BJ (cell line): ENCODE results near the gene GDI1. TPM values are rescaled to one million over a fixed set of nuclear protein-coding genes. Genes with fewer than 3 reads are reported as not detected.

Source experiments
- CTCF ChIA-PET: fragments of 350-600 bp; formaldehyde crosslinking; extraction: SDS; loops from one replicate; lab custom pipeline; 2021; ENCODE audit warnings: antibody characterized with exemption, inconsistent platforms; lab: Yijun Ruan, JAX
- POLR2A ChIA-PET: fragments of 300-600 bp; sonication (Branson Sonifier 250); formaldehyde crosslinking; extraction: SDS; loops from one replicate; lab custom pipeline; 2021; ENCODE audit warnings: antibody characterized with exemption; lab: Charles Lee
- DNase-seq: peaks from one replicate; pipeline ENCODE4 v3.0.0-alpha.2; 2011; ENCODE audit warnings: low read depth
- H3K27me3 ChIP-seq: 2 replicates; pipeline ENCODE4 v1.6.0; 2011; ENCODE audit warnings: low read length; ENCODE audit not compliant: control insufficient read depth, insufficient read depth
- H3K36me3 ChIP-seq: 2 replicates; pipeline ENCODE4 v1.5.1; 2011; ENCODE audit warnings: low read length; ENCODE audit not compliant: control insufficient read depth, insufficient read depth
- H3K4me3 ChIP-seq: 2 replicates; pipeline ENCODE4 v1.5.1; 2011; ENCODE audit warnings: low read depth, mild to moderate bottlenecking, control low read depth, low read length
- polyA plus RNA-seq: library from polyadenylated mRNA; depleted of rRNA; stranded (reverse); fragments of >200 nt; gene quantifications from 2 replicates; pipeline ENCODE4 v1.2.3, GENCODE V29; 2011
- TF ChIP-seq, protein P1 (sequence below): IDR thresholded peaks from 2 replicates; pipeline ENCODE4 v1.5.1; 2011; ENCODE audit warnings: low read depth, mild to moderate bottlenecking, control low read depth, inconsistent platforms, low read length, moderate library complexity; ENCODE audit not compliant: insufficient read depth

Gene GDI1
- polyA plus RNA-seq, 1 experiment = 216 TPM

GRCh38 chrX:154413142-154413541 lies 23.8 kb upstream of the GDI1 start:
- TF ChIP-seq, protein P1, sequence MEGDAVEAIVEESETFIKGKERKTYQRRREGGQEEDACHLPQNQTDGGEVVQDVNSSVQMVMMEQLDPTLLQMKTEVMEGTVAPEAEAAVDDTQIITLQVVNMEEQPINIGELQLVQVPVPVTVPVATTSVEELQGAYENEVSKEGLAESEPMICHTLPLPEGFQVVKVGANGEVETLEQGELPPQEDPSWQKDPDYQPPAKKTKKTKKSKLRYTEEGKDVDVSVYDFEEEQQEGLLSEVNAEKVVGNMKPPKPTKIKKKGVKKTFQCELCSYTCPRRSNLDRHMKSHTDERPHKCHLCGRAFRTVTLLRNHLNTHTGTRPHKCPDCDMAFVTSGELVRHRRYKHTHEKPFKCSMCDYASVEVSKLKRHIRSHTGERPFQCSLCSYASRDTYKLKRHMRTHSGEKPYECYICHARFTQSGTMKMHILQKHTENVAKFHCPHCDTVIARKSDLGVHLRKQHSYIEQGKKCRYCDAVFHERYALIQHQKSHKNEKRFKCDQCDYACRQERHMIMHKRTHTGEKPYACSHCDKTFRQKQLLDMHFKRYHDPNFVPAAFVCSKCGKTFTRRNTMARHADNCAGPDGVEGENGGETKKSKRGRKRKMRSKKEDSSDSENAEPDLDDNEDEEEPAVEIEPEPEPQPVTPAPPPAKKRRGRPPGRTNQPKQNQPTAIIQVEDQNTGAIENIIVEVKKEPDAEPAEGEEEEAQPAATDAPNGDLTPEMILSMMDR = no peak
- Histone ChIP-seq H3K27me3 (no peaks in the 10 kb centered on the region), H3K36me3 (no peaks in the 10 kb centered on the region; the same call in 1 of the 2 replicates), H3K4me3 (no peak overlapping the region)
- DNase-seq = no peak
- POLR2A ChIA-PET = no interaction called here
- CTCF ChIA-PET = no interaction called here

- Histone ChIP-seq H3K27me3 (no peaks in the 10 kb centered on the region), H3K4me3 (no peak overlapping the region), H3K36me3 (no peaks in the 10 kb centered on the region; the same call in 1 of the 2 replicates)
- TF ChIP-seq, protein P1 = no peak
- no peak for DNase-seq
- ChIA-PET CTCF (no interaction called here), POLR2A (no interaction called here)
Observed at GRCh38 chrX:154417157-154417556, 19.8 kb upstream of the GDI1 start.

GRCh38 chrX:154419189-154419588 lies 17.8 kb upstream of the GDI1 start:
- H3K36me3 ChIP-seq = no peaks in the 10 kb centered on the region; the same call in 1 of the 2 replicates
- ChIA-PET CTCF (no interaction called here), POLR2A (no interaction called here)
- TF ChIP-seq, protein P1 = no peak
- DNase-seq = no peak
- no peak overlapping the region for H3K4me3 ChIP-seq
- H3K27me3 ChIP-seq = no peaks in the 10 kb centered on the region

GRCh38 chrX:154419688-154420401 lies 17.1 kb upstream of the GDI1 start:
- CTCF ChIA-PET = no interaction called here
- TF ChIP-seq, protein P1 = no peak
- H3K36me3 ChIP-seq = no peaks in the 10 kb centered on the region; the same call in 1 of the 2 replicates
- no peaks in the 10 kb centered on the region for H3K27me3 ChIP-seq
- H3K4me3 ChIP-seq = no peak overlapping the region
- POLR2A ChIA-PET = no interaction called here
- DNase-seq = no peak

DNA sequence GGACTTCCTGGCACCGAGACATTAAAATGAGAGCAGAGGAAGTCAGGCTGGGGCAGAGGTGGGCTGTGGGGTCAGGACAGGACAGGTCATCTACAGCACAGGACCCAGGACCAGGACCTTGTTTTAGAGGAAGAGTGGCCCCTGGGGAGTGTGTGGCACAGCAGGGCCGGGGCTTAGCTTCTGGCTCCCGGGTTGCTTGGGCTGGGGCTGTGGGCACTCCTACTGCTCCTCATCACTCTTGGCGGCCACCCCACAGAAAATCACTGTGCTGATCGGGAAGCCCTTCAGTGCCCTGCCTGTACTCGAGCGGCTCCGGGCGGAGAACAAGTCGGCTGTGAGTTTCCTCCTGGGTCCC lies 16.6 kb upstream of the GDI1 start:
- H3K4me3 ChIP-seq = no peak overlapping the region
- ChIA-PET POLR2A (no interaction called here), CTCF (interaction anchor here (1.5 kb wide), 1 partner anchor 13 kb away, joined by 3 read pairs; no protein-coding TSS in a partner anchor)
- H3K36me3 ChIP-seq = no peaks in the 10 kb centered on the region; the same call in 1 of the 2 replicates
- TF ChIP-seq, protein P1 = no peak
- DNase-seq = no peak
- H3K27me3 ChIP-seq = no peaks in the 10 kb centered on the region
